NCI-H524 treated with DMSO at 0.1 percent for 48 hours (cell line): ENCODE measurements around the gene VPS72.

Experiments used
- DNase-seq: peaks from one replicate; lab custom pipeline; 2025; lab: John Stamatoyannopoulos, UW

VPS72 gene

DNA sequence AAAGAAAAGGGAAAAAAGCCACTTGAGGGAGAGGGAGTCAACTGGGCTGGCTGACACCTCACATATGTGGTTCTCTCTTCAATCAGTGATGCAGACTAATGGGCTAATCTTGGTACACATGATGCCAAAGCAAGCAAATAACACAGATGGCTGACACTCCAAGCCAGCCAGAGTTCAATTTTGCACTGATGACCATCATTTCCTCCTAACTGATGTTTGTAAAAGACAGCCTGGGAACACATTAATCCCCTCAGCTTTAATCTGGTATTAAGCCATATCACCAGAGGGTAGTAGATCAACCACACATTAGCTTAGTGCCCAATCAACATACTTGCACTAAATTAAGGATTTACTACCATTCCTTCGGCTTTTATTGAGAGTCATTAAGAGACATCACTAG lies 2.8 kb downstream of the VPS72 start:
- DNase-seq = peak; percentile 87

DNA sequence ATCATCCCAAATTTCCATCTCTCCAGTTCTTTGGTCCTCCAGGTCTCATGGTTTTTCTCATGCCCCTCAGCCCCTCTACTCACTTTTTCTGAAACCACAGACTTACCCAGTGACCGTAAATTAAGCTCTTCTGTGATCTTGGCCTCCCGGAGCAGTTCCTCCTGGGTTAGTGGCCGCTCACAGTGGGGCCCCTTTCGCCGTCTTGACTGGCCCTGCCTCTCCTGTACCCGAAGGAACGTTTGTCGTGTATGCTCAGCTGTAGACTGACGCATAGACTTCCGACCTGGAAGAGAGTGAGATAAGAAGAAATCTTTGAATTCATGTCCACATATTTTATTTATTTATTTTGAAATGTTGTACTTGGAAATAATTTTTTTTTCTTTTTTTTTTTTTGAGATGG lies 5.8 kb downstream of the VPS72 start:
- DNase-seq = no peak

DNA sequence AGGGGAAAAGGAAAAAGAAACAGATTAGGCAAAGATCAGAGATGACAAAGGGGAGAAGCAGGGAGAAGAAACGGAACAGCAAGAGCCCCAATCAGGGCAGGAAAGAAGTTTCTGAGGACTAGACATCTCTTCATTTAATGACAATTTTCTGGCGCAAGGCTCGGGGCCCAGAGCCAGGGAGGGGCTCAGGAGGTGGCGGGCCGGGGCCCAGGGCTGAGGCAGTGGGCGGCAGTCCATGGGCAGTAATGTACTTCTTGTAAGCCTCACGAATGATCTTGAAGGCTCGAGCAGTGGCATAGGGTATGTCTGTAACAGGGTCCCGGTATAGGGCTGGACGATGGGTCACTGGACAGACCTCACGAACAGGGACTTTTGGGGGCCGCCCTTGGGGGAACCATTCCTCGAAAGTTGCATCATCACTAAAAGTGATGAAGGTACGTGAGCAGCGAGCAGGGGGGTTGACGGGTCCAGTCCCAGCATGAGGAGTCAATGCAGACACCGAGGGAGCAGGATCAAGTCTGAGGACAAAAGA lies 13.4 kb downstream of the VPS72 start:
- DNase-seq = no peak

- DNase-seq = no peak
Measured at GRCh38 chr1:151175863-151176262, 14.1 kb downstream of the VPS72 start, which contains the start of gene TMOD4. Gene TMOD4, minus strand, starts transcription at chr1:151175981. Its CDS starts 1,106 bp downstream, at chr1:151174875.

DNA sequence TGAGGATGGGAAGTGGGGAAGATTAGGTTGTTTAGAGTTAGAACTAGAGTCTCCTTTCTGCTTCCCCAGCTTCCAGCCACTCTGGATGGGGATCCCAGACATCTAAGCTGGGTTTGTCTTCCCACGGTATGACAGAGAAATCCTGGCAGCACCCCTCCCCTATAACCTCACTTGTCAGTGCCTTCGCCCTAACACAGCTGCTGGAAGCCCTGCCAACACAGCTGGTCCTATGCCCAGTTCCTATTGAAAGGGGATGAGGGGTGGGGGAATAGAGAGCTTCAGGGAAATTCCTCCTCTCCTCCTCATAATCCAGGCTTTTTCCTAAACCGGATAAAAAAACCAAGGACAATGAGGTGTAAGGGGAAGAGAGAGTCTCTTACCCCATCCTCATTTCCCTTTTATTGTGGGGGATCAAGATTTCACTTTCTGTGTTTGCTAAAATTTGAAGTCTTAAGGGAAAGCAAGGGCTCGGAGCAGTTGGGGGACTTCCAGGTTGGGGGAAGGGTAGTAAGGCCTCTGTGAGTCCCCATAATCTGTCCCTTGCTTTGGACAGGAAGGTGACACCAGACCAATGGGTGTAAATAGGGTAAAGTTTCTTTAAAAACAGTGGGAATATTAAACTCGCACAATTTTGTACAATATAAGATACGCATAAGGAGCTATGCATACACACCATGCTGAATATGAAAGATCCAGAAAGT lies 14.8 kb downstream of the VPS72 start:
- DNase-seq = no peak

DNA sequence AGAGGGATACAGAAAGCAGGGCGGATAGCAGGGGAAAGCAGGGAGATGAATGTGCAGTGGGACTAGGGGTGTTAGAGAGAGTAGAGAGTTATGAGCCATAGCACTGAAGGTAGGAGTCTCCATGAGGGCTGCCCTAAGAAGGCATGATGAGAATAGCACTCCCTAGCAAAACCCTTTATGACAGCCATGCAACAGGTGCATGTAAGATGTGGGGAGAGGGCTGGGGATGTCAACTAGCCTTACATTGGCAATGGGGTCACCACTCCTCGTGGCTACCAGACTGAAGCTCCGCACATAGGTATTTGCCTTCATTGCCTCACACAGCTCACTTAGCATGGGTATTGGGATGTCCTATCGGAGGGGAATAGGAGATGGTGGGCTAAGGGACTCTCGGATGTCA lies 18.8 kb downstream of the VPS72 start:
- DNase-seq = no peak

- no peak for DNase-seq
Measured at GRCh38 chr1:151167116-151167515, 22.9 kb downstream of the VPS72 start.

DNA sequence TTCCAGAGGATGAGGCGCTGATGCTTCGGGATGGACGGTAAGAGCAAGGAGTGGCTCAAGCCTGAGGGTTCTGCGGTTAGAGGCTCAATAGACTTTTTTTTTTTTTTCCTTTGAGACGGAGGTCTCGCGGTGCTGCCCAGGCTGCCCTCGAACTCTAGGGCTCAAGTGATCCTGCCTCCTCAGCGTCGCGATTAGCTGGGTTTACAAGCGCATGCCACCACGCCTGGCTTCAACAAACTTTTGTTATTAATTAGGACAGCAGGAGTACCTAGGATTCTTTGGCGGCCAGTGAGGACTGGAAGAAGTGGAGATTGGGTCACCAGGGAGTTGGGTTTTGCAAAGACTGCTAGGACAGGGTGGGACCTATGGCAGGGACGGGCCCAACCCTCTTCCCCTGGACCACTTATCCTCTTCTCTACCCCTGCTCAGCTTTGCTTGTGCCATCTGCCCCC lies 23.5 kb downstream of the VPS72 start:
- DNase-seq = no peak

DNA sequence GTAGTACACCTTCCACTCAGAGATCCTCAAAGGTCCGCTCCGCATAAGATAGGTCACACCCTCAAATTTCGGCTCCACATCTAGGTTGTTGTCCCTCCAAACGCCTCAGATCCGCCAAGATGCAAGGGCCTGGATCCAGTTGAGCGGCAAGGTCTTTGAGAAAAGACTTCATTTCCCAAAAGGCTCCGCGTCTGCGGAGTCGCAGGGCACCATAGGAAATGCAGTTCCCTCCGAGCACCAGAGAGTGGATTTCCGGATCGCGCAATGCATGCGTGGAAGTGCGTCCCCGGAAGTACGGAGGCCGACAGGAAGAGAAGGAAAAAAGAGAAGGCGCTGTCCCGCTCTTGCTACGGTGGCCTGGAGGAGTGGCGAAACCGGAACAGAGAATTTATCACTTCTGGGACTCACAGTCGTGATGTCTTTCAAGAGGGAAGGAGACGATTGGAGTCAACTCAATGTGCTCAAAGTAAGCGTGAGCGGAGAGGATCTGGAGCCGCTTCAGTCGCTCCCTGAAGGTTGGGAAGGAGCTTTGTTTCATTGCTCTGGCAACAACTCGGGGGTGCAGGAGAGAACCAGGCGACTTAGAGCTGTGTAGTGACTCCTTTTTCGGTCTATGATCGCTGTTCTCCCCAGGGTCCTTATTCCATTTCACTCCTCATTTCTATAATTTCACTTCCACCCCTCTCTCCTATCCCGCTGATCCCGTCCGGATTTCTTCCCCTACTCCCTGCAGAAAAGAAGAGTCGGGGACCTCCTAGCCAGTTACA lies 24.1 kb downstream of the VPS72 start, which contains the start of the genes LYSMD1 and SCNM1:
Gene LYSMD1 (minus strand): TSS at position 165 of the 767 bp plus-strand sequence. CDS start 644 bp downstream, outside the sequence.
Gene SCNM1 (plus strand): TSS at position 407 of the 767 bp plus-strand sequence. CDS start 9 bp downstream, at position 416.
- DNase-seq = peak; percentile 94

- DNase-seq = peak; percentile 78
Measured at GRCh38 chr1:151165281-151165737, 24.7 kb downstream of the VPS72 start.

DNA sequence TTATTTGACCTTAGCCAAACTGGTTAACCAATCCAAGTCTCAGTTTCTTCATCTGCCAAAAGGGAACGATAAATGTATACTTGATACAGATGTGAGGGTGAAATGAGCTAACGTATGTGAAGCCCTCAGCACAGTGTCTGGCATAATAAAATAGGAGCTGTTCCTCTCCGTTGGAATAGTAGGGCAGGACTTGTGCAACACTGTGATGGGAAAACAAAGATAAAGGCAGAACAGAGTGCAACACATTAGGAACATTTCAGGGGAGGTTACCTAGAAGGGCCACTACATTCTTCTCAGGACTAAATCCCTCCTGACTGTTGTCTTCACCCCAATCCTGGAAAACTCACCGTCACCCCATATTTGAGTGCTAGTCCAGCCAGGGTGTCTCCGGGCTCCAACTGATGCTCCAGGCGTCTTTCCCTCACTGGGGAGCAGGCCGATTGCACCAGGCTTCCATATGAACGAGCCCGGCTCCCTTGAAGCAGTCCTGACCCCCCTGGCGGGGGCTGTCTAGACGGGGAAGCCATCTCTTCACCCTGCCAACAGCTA lies 25.2 kb downstream of the VPS72 start:
- DNase-seq = no peak

DNA sequence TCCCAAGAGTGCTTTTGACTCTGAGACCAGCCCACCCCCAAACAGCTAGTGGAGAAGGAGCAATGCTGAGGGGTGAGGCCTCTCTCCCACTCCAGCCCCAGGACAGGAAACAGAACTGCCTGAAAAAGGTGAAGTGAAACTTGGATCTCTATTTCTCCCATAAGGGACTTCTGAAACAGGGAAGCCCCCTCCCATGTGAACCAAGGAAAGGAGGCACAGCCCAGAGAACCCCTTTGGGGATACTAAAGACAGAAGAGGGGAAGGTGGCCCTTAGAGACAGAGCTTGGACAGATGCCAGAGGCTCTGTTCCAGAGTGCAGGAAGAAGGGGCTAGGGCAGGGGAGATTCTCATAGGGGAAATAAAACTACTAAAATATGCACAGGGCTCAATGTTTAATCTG lies 30.6 kb downstream of the VPS72 start:
- no peak for DNase-seq

GRCh38 chr1:151158751-151159251 lies 31.2 kb downstream of the VPS72 start:
- DNase-seq = no peak

DNA sequence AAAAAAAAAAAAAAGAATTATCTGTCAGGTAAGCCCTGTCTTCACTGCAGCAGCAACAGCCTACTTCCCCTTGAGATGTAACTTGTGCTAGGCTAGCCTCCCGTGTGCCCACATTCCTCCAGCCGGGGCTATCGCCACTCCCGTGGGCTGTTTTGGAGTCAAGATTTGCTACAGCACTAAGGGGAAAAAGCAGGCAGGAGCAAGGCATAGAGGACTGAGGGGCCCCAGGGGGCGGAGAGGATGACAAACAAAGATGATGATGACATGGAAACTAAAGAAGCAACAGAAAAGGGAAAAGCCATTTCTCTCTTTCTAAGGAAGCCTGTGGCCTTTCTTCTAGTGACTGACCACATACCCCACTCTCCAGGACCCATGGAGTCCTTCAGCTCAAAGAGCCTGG lies 31.7 kb downstream of the VPS72 start:
- DNase-seq = no peak

GRCh38 chr1:151157067-151157531 lies 32.9 kb downstream of the VPS72 start:
- DNase-seq = no peak

DNA sequence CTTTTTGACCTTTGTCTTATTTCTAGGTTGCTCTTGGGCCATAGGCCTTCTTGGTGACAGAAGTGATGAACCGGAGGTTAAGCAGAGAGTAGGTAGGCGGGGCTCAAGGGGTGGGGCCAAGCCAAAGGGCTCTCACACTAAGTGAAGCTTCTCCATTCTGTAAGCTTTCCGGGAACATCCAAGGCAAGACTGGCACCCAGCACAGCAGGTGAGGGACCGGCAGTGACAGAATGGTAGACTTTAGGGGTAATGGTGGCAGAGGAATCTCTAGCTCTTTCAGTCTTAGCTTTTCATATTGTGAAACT lies 33.5 kb downstream of the VPS72 start, which contains the start of gene TNFAIP8L2:
Gene TNFAIP8L2 (plus strand): TSS at position 135 of the 305 bp plus-strand sequence. CDS start 2,049 bp downstream, outside the sequence.
- no peak for DNase-seq

DNA sequence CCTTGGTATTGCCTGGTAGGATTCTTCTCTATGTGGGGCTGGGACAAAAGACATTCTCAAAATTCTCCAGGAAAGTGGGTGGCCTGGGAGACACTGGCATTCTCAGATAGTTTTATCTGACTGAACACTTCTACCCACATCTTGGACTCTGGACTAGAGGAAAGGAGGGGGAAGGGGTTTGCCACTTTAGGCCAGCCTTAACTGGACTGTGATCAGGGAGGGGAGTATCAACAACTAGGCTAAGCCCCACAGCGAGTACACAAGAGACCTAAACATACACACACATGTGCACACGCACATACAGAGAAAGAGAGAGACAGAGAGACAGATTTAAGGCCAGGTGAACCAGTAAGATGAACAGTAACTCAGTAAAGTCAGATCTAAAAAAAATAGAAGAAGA lies 42.3 kb downstream of the VPS72 start:
- no peak for DNase-seq

DNA sequence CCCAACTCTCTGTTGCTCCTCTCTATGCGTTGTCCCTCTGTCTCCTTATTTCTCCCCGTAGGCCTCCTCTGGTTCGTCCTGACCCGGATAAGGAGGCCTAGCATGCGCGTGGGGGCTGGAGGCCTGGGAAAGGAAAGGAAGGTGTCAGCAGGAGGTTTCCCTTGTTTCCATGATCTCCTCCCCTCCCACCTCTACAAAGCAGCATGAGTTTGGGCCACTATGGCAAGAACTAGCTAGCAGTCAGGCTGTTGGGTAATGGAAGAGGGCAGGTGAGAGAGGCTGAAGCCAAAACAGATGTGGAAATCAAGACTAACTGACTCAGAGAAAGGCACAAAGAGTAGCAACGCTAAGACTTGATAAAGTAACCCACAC lies 42.9 kb downstream of the VPS72 start:
- DNase-seq = no peak

DNA sequence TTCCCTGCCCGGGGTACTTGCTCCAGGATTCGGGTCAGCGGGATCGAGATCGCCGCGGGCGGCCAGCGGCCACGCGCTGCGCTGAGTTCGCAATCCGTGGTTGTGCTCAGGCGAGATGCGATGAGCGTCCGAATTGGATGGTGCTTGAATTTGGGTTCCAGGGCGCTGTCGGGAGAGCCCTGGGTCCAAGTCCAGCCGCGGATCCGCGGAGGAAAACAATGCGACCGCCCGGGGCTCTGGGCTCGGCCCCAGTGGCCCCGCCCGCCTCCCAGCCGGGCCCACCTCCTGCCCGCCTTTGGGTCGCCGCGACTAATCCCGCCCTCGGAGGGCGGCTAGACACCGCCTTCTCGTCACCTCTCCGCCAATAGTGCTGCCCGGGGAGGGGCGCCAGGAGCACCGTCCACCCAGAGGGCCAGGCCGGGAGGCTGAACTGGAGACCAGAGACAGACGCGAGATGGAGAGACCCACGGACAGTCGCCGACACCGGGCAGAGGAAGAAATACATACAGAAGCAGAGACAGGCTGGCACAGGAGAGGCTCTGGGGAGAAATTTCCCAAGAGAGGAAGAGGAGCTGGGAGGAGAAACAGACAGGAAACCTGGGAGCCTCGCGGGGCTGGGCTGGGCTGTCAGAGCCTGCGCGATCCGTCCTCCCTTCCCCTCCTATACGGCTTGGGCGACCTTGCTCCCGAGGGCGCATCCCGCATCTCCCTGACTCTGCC lies 43.4 kb downstream of the VPS72 start, which contains the start of gene SEMA6C:
Gene SEMA6C (minus strand): TSS at position 220 of the 720 bp plus-strand sequence. CDS start 4,010 bp downstream, outside the sequence.
- DNase-seq = peak; percentile 47

DNA sequence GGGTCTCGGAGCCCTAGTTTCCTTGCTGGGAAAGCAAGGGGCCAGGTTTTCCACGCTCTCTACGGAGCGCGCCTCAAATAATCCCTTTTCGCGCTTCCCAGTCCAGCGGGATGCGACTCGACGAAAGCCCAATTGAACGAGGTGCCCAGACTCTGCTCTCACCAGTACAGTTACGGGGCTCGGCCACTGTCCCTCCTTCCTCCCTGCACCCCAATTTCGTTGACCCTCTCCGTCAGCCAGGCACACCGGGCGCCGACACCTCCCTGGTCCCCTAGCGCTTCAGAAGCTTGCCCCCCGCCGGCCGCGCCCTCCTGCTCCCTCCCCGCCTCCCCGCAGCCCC lies 44.0 kb downstream of the VPS72 start:
- DNase-seq = no peak

GRCh38 chr1:151145304-151146071 lies 44.5 kb downstream of the VPS72 start:
- no peak for DNase-seq
